Measurements from ENCODE around the gene GLMN.

GLMN gene

DNA sequence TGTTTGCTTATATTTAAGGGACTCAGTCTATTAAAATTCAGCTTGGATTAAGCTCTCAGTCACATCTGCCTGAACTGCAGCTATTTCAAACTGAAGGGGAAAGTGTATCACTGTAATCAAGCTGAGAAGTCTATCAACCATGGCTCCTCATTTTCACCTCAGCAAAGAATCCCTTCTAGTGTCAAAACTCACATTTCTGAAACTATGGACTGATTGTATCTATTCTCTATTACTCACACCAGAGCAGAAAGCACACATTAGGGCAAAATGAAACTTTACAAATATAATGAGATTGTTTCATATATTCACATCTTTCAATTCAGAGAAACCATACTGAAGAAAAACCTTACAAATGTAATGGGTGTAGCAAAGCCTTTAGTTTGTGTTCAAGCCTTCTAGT is 95.7 kb downstream of the GLMN start:
- TF ChIP-seq ZNF140 (tag by site-specific recombination; IDR thresholded peaks at IDR 0.05), result no peak
- no peak for TF ChIP-seq ZIC2 (tag by site-specific recombination; IDR thresholded peaks at IDR 0.05)
- TF ChIP-seq REST (tag by site-specific recombination; IDR thresholded peaks at IDR 0.05), result no peak
- no peak for TF ChIP-seq MZF1 (tag by site-specific recombination; IDR thresholded peaks at IDR 0.05; ENCODE audit: borderline replicate concordance)
- TF ChIP-seq ZBTB48 (tag by site-specific recombination; IDR thresholded peaks at IDR 0.05), result no peak
- no peak for TF ChIP-seq GLIS2 (tag by site-specific recombination; IDR thresholded peaks at IDR 0.05)
- TF ChIP-seq AEBP2 (tag by site-specific recombination; IDR thresholded peaks at IDR 0.05; ENCODE audit: borderline replicate concordance), result no peak
- TF ChIP-seq ZBTB1 (tag by site-specific recombination; IDR thresholded peaks at IDR 0.05), result no peak
- TF ChIP-seq ZNF132 (tag by site-specific recombination; IDR thresholded peaks at IDR 0.05; ENCODE audit: borderline replicate concordance), result no peak
- no peak for TF ChIP-seq KLF1 (tag by site-specific recombination; IDR thresholded peaks at IDR 0.05)
- no peak for TF ChIP-seq ZNF518A (tag by site-specific recombination; conservative IDR thresholded peaks at IDR 0.05; ENCODE audit: low read depth)
- TF ChIP-seq HOXA7 (CRISPR knock-in tag; IDR thresholded peaks at IDR 0.05; ENCODE audit: borderline replicate concordance), result no peak
- TF ChIP-seq RBAK (tag by site-specific recombination; IDR thresholded peaks at IDR 0.05), result no peak
- TF ChIP-seq GLIS1 (tag by site-specific recombination; IDR thresholded peaks at IDR 0.05), result no peak
- no peak for TF ChIP-seq ZNF19 (tag by site-specific recombination; IDR thresholded peaks at IDR 0.05; ENCODE audit: low read depth)
- CTCF ChIA-PET, result no interaction called here
- H3K36me3 ChIP-seq (ENCODE audit: control insufficient read depth in 2 of 2, insufficient read depth in 1 of 2, low read length in 2 of 2), result no peaks in the 10 kb centered on the region
- H3K4me3 ChIP-seq (ENCODE audit: low read depth, low read length), result no peak overlapping the region
- H3K27ac ChIP-seq (ENCODE audit: extremely low read depth, low read depth, low read length), result no peak overlapping the region
- H3K4me1 ChIP-seq (ENCODE audit: control insufficient read depth, insufficient read depth, low read length), result no peaks in the 10 kb centered on the region
- POLR2A ChIA-PET, result no interaction called here
- no peaks in the 10 kb centered on the region for H3K9me3 ChIP-seq (ENCODE audit: control insufficient read depth, insufficient read depth, low read depth, low read length)

DNA sequence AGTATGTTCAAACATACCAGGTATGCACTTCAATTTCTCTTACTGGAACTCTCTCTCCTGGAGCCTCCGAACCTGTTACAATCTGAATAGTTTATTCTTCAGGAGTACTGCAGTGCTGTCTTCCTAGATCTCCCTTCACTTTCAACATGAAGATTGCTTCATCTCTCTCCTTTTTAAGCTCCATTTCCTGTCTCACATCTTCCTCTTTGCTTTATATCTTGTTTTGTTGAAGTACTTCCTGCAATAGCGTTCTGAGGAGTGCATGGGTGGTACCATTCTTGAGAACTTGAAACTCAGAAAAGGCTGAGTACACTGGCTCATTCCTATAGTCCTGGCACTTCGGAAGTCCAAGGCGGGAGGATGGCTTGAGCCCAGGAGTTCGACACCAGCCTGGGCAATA is 96.8 kb downstream of the GLMN start:
- POLR2A ChIA-PET, result no interaction called here
- Histone ChIP-seq H3K4me1 (ENCODE audit: control insufficient read depth, insufficient read depth, low read length) (no peaks in the 10 kb centered on the region), H3K27ac (ENCODE audit: extremely low read depth, low read depth, low read length) (no peak overlapping the region), H3K36me3 (ENCODE audit: control insufficient read depth in 2 of 2, insufficient read depth in 1 of 2, low read length in 2 of 2) (no peaks in the 10 kb centered on the region), H3K4me3 (ENCODE audit: low read depth, low read length) (no peak overlapping the region), H3K9me3 (ENCODE audit: control insufficient read depth, insufficient read depth, low read depth, low read length) (no peaks in the 10 kb centered on the region)
- CTCF ChIA-PET, result no interaction called here
- TF ChIP-seq ZNF558 (tag by site-specific recombination; IDR thresholded peaks at IDR 0.05) (no peak), ZNF654 (tag by site-specific recombination; IDR thresholded peaks at IDR 0.05; ENCODE audit: low read depth) (no peak), ZNF664 (tag by site-specific recombination; IDR thresholded peaks at IDR 0.05) (no peak), ZNF248 (tag by site-specific recombination; IDR thresholded peaks at IDR 0.05) (no peak), ZNF501 (tag by site-specific recombination; IDR thresholded peaks at IDR 0.05) (no peak), ZNF335 (tag by site-specific recombination; conservative IDR thresholded peaks at IDR 0.05) (no peak), ZXDB (tag by site-specific recombination; IDR thresholded peaks at IDR 0.05) (no peak), ZFP41 (tag by site-specific recombination; IDR thresholded peaks at IDR 0.05; ENCODE audit: borderline replicate concordance) (no peak), OVOL3 (tag by site-specific recombination; IDR thresholded peaks at IDR 0.05) (no peak)

All from HEK293 (cell line).